Right renal pelvis (tissue), 4 donors: ENCODE measurements around the gene NRL. TPM values are rescaled to one million over a fixed set of nuclear protein-coding genes. Genes with fewer than 3 reads are reported as not detected.

Experiments
- DNase-seq, 4 donors: peaks; one replicate each; pipeline ENCODE4 v3.0.0-alpha.2; 2013; ENCODE audit warnings: low read depth in 4 of 4, low spot score in 3 of 4, missing footprints in 1 of 4
- polyA plus RNA-seq, 4 donors: library from polyadenylated mRNA; unstranded; fragments of 120-200 nt; gene quantifications; one replicate each; pipeline ENCODE4 v1.2.1, GENCODE V29; 2013; ENCODE audit not compliant: insufficient read length in 4 of 4

Gene NRL
- polyA plus RNA-seq, 4 donors = 2.5 to 3.7 (median 2.8) TPM

DNA sequence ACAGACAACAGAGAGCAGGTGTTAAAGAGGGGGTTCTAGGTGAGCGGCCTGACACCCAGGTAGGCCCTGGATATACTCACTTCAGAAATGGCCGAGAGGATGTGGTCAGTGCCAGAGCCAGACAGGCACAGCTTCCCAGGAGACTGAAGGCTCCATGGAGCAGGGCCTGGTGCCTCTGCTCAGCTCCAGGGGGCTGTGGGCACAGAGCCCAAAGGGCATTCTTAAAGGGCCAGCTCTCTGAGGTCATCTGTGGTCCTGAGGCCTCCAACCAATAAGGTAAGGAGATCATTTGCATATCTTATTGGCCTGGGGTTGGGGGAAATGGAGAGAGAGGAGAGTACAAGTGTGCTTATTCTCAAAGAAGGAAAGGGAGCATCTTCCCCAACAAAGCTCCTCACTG, 30.3 kb downstream of the NRL start:
- DNase-seq = no peak

DNA sequence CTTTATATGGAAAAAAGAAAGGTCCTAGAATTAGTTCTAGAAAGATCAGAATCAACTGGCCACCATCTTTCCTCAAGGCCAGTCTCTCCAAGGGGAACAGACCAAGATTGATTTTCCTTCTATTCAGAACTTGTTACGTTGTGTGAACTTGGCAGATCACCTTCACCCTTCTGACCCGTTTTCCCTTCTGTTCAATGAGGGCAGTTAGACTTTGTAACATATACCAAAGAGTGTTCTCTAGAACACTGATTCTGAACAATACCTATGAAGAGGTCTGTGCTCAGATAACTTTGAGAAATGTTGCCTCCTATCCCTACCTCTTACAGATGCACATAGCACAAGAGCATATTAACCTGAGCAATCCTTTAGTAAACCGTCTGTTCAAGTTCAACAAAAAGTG, 31.3 kb downstream of the NRL start:
- no peak for DNase-seq

DNA sequence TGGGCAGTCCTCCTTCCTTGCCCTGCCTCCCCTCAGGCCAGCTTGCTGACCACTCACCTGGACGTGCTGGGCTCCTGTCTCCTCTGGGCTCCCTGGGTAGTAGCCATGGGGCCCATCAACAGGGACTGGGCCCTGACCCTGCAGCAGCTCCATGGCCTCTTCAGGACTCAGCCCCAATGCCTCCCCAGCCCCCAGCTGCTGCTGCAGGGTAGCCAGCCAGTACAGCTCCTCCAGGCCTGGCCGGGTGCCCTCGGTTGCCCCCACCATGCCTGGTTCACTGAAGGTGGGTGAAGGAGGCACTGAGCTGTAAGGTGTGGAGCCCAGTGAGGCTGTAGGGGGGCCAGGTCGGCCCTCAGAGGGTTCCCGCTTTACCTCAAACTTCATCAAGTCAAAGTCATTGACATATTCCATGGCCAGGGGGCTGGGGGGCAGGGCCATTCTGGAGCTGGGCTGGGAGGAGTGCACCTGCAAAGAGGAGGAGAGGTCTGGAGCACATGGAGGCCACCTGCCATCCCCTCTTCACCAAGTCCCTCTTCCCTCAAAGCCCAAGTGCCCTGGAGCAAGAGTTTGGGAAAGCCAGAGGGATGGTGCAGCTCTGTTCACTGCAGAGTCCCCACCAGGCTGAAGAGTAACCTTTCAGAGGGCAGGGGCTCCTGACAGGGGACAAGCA, 32.2 kb downstream of the NRL start:
- DNase-seq = no peak

DNA sequence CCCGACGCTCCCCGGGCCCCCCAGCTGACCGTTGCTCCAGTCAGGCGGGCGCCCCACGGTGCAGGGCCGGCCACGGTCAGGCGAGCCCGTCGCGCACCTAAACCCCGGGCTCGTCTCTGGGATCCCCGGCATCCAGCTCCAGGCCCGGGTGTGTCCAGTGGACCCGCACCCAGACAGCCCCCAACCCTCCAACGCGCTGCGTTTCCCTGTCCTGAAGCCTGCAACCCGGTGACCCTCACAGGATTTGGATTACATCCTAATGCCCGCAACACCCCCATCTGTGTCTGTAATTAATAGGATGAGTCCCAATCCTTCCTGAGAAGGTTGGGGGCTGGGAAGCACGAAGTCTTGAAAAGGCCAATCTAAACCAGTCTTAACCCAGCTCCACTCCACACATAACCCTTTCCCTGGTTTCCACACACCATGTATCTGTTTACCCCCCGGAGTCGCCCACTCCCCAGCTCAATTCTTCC, 33.0 kb downstream of the NRL start:
- DNase-seq = no peak

DNA sequence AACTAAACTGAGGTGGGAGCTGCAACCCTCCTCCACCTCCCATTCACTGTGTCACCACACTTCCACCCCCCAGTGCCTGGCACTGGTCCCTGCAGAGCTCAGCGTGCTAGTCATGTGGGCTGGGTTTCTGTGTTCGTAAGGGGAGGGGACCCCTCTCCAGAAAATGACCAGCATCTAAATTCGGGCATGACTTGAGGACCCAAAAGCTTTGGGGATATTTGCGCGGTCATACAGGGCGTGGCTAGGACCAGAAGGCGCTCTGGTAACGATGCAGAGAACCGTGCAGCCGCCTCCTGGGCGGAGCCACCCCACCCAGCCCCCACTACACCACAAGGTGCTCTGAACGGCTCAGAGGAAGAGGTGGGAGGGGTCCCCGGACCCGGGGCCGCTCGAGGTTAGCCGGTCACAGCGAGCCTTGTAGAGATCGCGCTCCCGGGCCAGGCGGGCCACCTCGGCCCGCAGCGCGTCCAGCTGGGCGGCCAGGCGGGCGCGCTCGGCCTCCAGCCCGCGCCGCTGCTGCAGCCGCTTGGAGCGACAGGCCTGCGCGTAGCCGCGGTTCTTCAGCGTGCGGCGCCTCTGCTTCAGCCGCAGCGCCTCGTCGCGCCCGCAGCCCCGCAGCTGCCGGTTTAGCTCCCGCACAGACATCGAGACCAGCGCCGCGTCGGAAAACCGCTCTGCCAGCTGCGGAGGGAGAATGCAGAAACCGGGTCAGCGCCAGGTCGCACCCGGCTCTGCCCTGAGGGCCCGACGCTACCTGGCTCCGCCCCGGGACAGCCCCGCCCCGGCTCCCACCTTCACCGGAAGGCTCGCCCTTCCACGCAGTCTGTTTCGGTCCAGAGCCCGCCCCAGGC, 33.6 kb downstream of the NRL start:
- no peak for DNase-seq

DNA sequence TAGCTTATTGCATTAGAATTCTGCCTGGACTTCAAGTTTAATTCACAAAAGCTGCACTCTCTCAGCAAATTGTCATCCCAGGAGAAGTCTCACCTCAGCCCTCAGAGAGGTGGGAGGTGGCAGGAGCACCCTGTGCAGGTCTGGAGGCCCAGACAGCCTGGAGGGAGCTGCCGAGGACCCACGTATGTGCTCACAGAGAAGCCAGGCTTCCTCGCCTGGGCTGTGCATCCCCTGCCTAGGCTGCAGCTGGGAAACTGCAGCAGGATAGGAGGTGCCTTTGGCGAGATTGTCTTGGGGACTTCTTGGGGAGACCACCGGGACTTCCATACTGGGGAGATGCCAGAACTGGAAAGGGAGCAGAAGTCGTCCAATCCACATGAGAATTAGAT, 34.6 kb downstream of the NRL start:
- DNase-seq = no peak

DNA sequence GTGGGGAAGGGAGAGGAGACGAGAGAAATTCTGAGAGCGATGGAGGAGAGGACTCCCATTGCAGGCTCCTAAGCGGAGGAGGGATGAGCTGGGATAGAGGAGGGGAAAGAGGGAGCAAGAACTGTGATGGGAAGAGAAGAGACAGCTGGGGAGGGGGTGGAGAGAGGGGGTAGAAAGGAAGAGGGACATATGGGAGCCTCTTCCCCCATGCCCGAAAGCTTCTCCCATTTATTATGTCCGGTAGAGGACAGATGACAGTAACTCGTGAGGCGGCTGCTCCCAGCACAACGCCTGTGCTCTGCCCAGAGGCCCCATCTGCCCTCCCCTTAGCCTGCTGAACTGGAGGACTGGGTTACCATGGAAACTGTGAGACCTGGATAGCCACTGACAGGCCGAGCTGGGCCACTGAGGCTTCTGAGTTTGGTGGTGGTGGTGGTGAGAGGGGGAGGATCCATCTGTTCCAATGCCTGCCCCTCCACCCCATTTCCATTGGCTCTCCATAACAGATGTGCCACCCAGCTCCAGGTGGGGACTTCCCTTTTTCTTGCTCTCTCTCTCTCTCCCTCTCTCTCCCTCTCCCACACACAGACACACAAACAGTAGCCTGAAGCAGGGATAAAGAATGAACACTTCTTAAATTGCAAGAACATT, 35.1 kb downstream of the NRL start:
- no peak for DNase-seq

DNA sequence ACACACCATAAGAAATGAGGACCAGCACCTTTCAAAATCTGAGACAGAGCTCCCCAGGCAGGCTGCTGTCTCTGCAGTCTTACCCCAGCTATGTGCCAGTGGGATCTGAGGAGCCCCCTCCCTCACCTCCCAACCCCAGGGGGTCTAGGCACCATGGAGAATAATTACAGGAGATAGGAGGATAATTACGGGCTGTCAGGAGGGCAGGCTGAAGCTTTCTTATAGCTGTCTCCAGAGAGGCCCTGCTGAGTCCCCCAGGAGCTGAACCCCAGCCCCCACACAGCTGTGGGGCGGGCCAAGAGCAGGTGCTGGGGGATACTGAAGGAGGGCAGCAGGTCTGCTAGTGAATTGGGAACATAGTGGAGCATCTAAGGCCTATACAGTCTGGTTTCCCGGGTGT, 36.6 kb downstream of the NRL start:
- no peak for DNase-seq

DNA sequence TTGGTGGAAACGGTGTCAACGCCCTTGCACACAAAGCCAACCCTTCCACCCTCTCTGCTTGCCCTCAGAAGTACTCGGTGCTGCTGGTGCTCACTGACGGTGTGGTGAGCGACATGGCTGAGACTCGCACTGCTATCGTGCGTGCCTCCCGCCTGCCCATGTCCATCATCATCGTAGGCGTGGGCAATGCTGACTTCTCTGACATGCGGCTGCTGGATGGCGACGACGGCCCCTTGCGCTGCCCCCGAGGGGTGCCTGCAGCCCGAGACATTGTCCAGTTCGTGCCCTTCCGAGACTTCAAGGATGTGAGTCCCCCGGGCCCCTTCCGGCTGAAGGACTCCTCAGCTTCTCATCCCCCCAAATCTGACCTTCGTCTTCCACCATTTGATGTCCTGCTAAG, 37.7 kb downstream of the NRL start:
- DNase-seq = no peak

DNA sequence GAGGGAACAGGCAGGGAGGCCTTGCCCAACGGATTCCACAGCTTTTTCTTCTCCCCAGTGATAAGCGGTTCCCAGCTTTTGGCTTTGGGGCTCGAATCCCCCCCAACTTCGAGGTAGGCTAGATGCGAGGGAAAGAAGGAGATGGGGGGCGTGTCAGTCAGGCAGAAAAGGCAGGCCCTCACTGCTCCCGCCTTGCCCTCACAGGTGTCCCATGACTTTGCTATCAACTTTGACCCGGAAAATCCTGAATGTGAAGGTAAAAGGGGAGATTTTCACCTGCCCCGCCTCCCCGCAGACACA, 38.5 kb downstream of the NRL start:
- no peak for DNase-seq

DNA sequence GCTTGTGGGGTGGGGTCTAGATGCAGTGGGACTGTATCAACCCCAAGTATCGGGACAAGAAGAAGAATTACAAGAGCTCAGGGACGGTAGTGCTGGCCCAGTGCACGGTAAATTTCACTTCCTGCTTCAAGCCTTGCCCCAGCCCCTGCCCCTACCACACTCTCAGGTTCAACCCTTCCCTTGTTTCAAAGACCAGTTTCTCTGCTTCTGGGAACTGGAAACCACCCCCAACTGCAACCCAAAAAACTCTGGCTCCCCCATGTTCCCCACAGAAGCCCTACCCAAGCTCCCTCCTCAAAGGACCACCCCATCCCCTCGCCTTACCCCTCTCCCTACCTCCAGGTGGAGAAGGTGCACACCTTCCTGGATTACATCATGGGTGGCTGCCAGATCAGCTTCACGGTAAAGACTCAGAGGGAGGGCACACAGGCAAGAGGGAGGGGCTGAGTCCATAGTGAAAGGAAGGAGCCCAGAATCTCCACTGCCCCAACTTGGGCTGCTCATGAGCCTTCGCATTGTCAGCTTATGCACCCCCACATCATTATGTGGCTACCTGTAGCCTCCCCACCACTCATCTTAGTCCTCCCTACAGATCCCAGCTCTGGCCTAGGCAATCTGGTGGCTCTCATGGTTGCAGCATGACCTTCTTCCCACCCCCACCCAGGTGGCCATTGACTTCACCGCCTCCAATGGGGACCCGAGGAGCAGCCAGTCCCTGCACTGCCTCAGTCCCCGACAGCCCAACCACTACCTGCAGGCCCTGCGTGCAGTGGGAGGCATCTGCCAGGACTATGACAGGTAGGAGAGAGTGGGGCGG, 39.1 kb downstream of the NRL start:
- DNase-seq = no peak

DNA sequence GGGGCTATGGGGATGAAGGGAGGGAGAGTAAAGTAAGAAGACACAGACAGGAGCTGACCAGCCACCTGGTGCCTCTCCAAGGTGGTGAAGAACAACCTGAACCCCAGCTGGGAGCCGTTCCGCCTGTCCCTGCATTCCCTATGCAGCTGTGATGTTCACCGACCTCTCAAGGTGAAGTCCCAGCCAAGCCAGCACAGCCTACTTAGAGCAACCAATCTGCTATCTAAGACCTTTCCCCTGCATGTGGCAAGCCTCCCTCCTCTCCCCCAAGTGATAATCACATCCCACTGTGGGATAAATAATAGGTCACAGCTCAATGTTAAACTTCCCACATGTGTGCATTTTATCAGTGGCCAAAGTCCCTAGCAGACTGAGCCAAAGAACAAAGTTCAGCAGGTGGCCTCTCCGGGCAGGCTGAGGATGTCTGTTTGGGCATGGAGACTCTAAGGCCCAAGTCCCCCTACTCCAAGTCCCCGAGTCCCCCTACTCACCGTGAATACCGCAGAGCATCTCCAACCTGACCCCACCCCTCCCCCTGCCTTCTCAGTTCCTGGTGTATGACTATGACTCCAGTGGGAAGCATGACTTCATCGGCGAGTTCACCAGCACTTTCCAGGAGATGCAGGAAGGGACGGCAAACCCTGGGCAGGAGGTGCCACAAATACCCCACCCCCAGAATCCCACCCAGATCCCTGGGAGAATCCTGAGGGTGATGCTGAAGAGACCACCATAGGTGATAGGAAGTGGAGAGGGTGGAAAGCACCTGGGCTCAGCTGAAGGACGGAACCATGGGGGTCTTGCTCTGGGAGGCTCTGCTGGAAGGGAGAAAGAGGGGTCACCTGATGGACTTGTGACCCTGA, 39.9 kb downstream of the NRL start:
- DNase-seq = no peak

DNA sequence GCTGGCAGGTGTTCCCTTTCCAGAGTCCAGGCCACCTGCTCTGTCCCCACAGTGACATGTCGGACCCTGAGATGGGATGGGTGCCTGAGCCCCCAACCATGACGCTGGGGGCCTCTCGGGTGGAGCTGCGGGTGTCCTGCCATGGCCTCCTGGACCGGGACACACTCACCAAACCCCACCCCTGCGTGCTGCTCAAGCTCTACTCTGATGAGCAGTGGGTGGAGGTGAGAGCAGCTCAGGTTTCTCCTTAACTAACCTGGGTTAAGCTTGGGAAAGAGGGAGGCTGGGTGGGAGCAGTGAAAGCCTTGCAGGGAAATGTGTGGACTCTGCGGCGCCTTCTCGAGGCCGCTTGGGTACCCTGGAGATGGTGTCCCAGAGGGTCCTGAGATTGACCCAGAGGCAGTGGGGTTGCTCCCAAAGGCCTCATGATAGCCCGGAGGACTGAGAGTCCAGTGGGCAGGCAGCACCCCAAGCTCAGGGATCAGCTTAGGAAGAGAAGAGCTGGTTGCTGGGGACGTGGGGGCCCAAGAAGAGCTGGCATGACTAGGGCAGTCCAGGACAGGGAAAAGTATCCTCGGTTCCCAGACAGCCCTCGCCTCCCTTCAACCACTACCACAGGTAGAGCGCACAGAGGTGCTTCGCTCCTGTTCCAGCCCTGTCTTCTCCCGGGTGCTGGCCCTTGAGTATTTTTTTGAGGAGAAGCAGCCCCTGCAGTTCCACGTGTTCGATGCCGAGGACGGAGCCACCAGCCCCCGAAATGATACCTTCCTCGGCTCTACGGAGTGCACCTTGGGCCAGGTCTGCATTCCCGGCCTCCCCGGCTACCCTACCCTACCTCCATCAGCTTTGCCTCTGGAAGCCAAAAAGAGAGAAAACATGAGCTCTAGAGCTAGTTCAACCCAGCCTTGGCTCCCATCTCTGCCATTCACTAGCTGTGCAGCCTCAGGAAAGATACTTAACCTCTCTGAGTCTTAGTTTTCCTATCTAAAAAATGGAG, 41.6 kb downstream of the NRL start:
- DNase-seq = no peak

DNA sequence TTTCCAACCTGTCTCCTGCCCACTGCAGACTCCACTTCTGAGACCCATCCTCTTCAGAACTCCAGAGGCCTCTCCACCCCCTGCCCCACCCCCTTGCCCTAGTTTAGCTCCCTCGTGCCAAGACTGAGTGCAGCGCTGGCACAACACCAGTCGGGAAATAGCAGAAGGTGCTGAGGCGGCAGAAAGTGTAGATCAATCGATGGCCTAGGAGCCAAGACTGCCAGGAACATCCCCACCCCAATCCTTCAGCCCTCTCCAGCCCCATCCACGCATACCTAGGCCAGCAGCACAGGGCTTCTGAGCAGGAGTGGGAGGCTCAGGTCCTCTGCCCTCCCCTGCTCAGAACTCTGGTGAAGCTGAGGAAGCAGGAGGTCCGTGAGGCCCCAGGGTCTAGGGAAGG, 42.3 kb downstream of the NRL start:
- DNase-seq = no peak

DNA sequence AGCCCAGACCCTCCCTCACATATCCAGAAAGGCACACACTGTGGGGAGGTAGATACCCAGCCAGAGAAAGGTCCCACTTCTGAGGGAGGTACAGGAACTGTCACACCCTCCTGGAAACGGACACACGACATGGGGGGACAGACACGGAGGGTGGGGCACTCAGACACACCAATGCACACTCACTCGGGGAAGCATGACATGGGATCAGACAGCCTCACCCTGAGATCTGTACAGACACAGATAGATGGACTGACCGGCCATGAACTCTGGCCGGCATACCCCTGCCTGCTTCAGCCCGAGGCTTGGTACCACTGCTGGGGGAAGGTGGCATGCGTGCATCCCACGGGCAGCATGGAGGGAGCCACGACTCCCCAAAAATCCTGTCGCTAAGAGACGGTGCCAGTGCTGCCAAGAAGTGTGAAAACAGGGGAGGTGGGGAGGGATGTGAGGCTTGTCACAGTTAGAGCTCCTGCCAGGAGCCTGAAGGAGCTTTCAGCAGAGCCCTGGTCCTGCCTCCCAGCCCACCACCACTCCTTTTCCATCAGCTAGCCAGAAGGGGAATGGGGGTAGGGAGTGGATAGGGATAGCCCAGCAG, 42.8 kb downstream of the NRL start:
- DNase-seq = no peak

DNA sequence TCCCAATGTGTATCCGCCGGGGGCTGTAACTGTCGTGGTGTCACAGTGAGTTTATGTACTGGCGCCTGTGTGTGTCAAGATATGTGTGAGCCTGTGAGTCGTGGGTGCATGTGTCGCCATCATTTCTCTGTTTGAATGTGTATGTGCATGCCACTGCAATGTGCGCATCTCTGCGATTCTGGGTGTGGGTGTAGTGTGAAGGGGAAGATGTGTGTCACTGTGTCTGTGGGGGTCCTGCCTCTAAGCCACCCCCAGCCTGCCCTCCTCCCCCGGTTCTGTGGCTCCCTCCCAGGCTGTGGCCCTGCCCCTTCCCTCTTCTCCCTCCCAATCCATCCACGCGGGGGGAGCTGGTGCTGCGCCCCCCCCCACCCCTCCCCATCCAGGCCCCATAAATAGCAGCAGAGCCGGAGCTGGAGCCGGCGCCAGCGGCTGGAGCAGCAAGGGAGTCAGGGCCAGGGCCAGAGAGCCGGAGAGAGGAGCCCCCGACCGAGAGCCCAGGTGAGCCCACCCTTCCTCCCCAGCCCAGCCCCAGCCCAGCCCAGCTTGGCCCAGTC, 43.5 kb downstream of the NRL start, which contains the start of gene CPNE6:
TSS of gene CPNE6 (plus strand) at position 419 of the 554 bp plus-strand sequence. CDS start 1,375 bp downstream, outside the sequence.
- no peak for DNase-seq

DNA sequence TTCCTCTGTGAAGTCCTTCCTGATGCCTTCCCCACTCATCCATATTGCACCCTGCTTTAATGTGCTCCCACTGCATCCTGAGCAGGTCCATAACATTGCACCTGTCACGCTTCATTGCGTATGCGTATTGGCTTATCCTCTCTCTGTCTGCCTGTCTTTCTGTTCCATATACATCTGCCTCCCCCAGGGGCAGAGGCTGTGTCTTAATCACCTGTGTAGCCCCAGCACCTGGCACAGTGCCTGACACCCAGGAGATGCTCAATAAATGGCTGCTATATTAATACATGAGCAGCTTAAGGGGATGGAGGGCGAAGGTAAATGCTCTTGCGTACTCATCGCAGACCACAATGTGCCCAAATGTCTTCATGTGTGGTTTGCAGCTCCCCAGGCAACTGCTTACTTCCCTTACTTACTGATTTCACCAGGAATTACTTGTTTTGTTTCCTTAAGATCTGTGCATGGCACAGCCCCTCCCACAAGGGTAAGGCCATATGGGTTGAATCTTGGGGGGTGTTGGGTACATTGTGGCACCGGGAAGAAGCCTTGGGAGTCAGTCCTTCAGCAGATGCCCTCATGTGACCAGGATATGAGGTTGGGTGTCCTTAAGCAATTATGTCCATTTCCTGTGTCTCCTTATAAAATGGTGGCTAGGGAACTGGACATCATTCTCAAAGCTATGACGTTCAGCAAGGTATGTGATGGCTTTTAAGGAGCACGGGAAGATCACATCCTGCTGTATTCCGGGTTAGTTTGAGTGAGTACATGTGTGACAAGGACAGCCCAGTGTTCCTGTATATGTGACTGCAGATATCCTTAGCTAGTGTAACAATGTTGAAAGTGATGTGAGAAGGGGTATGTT, 44.2 kb downstream of the NRL start:
- no peak for DNase-seq
